Neural cell (in vitro differentiated cells): ENCODE data around the gene BIN2. TPM values are rescaled to one million over a fixed set of nuclear protein-coding genes. Genes with fewer than 3 reads are reported as not detected.

ENCODE experiments used
- H2AFZ ChIP-seq: fragments of 200-600, 300-800 bp; sonication (generic), shearing (Covaris generic); 2 replicates; pipeline ENCODE4 v1.6.0; 2014; ENCODE audit warnings: low read depth, mild to moderate bottlenecking, antibody characterized with exemption, low read length, moderate library complexity
- H3F3A ChIP-seq: fragments of 200-600 bp; shearing (Covaris generic); 2 replicates; pipeline ENCODE4 v1.6.1; 2016; ENCODE audit warnings: mild to moderate bottlenecking, moderate library complexity, mixed read lengths, antibody characterized with exemption, low read length; ENCODE audit not compliant: insufficient read depth, poor library complexity, severe bottlenecking
- H3K27ac ChIP-seq: fragments of 200-600, 300-800 bp; sonication (generic), shearing (Covaris generic); 2 replicates; pipeline ENCODE4 v1.5.1; 2014; ENCODE audit warnings: mild to moderate bottlenecking, low read length, moderate library complexity
- H3K27me3 ChIP-seq: fragments of 300-800, 200-600 bp; sonication (generic), shearing (Covaris generic); 2 replicates; pipeline ENCODE4 v1.6.0; 2014; ENCODE audit warnings: mild to moderate bottlenecking, low read depth, low read length, moderate library complexity; ENCODE audit not compliant: insufficient read depth
- H3K36me3 ChIP-seq: fragments of 300-800, 200-600 bp; sonication (generic), shearing (Covaris generic); 2 replicates; pipeline ENCODE4 v1.5.1; 2014; ENCODE audit warnings: mild to moderate bottlenecking, antibody characterized with exemption, low read length, moderate library complexity; ENCODE audit not compliant: insufficient read depth
- H3K4me2 ChIP-seq: fragments of 300-800, 200-600 bp; sonication (generic), shearing (Covaris generic); 2 replicates; pipeline ENCODE4 v1.6.0; 2014; ENCODE audit warnings: mild to moderate bottlenecking, low read length
- H3K4me3 ChIP-seq: fragments of 300-800, 200-600 bp; sonication (generic), shearing (Covaris generic); 2 replicates; pipeline ENCODE4 v1.5.1; 2014; ENCODE audit warnings: mild to moderate bottlenecking, low read length, moderate library complexity
- H3K79me2 ChIP-seq: fragments of 200-600 bp; shearing (Covaris generic); replicated peaks from 2 replicates; pipeline ENCODE4 v1.6.0; 2014; ENCODE audit warnings: mild to moderate bottlenecking, low read length, moderate library complexity; ENCODE audit not compliant: insufficient read depth
- H3K9ac ChIP-seq: fragments of 300-800, 200-600 bp; sonication (generic), shearing (Covaris generic); 2 replicates; pipeline ENCODE4 v1.6.1; 2016; ENCODE audit warnings: mild to moderate bottlenecking, low read length, mixed read lengths
- H3K9me2 ChIP-seq: fragments of 200-600 bp; shearing (Covaris generic); 2 replicates; pipeline ENCODE4 v1.6.1; 2016; ENCODE audit warnings: mild to moderate bottlenecking, low read length, mixed read lengths; ENCODE audit not compliant: insufficient read depth
- H3K9me3 ChIP-seq: fragments of 200-600, 300-800 bp; sonication (generic), shearing (Covaris generic); 2 replicates; pipeline ENCODE4 v1.6.1; 2016; ENCODE audit warnings: mild to moderate bottlenecking, mixed run types, low read length, moderate library complexity, mixed read lengths
- H4K20me1 ChIP-seq: fragments of 200-600 bp; shearing (Covaris generic); 2 replicates; pipeline ENCODE4 v1.6.1; 2016; ENCODE audit warnings: mild to moderate bottlenecking, mixed run types; ENCODE audit not compliant: insufficient read depth
- CTCF ChIP-seq: fragments of 450-650 bp; IDR thresholded peaks from 2 replicates; pipeline ENCODE4 v1.5.1; 2014; ENCODE audit warnings: antibody characterized with exemption, mild to moderate bottlenecking, moderate library complexity; ENCODE audit not compliant: poor library complexity, severe bottlenecking
- EP300 ChIP-seq: fragments of 450-650 bp; conservative IDR thresholded peaks from 2 replicates; pipeline ENCODE4 v1.6.1; 2014; ENCODE audit warnings: antibody characterized with exemption, mild to moderate bottlenecking, moderate library complexity; ENCODE audit not compliant: poor library complexity, severe bottlenecking
- EZH2 ChIP-seq: fragments of 200-600, 300-800 bp; shearing (Covaris generic), sonication (generic); IDR thresholded peaks from 2 replicates; pipeline ENCODE4 v1.6.1; 2014; ENCODE audit warnings: antibody characterized with exemption, low read length, borderline replicate concordance, mild to moderate bottlenecking; ENCODE audit not compliant: insufficient read depth, poor library complexity, severe bottlenecking
- MXI1 ChIP-seq: fragments of 450-650 bp; conservative IDR thresholded peaks from 2 replicates; pipeline ENCODE4 v1.6.1; 2014; ENCODE audit warnings: antibody characterized with exemption, mild to moderate bottlenecking; ENCODE audit not compliant: poor library complexity, severe bottlenecking
- POLR2AphosphoS5 ChIP-seq: IDR thresholded peaks from 2 replicates; pipeline ENCODE4 v1.6.1; 2012
- RAD21 ChIP-seq: fragments of 450-650 bp; conservative IDR thresholded peaks from 2 replicates; pipeline ENCODE4 v1.6.1; 2014; ENCODE audit warnings: antibody characterized with exemption, mild to moderate bottlenecking, moderate library complexity
- REST ChIP-seq: IDR thresholded peaks from 2 replicates; pipeline ENCODE4 v1.6.1; 2012; ENCODE audit warnings: borderline replicate concordance
- SMC3 ChIP-seq: fragments of 450-650 bp; conservative IDR thresholded peaks from 2 replicates; pipeline ENCODE4 v1.6.1; 2014; ENCODE audit warnings: antibody characterized with exemption, mild to moderate bottlenecking, moderate library complexity; ENCODE audit not compliant: poor library complexity
- TAF1 ChIP-seq: IDR thresholded peaks from 2 replicates; pipeline ENCODE4 v1.6.1; 2012; ENCODE audit warnings: low read depth
- polyA plus RNA-seq: library from polyadenylated mRNA; depleted of rRNA; stranded (reverse); fragments of >200 nt; gene quantifications from 2 replicates; pipeline ENCODE4 v1.2.3, GENCODE V29; 2014

The BIN2 gene
- polyA plus RNA-seq, 1 donor from 2014 or later: not detected

DNA sequence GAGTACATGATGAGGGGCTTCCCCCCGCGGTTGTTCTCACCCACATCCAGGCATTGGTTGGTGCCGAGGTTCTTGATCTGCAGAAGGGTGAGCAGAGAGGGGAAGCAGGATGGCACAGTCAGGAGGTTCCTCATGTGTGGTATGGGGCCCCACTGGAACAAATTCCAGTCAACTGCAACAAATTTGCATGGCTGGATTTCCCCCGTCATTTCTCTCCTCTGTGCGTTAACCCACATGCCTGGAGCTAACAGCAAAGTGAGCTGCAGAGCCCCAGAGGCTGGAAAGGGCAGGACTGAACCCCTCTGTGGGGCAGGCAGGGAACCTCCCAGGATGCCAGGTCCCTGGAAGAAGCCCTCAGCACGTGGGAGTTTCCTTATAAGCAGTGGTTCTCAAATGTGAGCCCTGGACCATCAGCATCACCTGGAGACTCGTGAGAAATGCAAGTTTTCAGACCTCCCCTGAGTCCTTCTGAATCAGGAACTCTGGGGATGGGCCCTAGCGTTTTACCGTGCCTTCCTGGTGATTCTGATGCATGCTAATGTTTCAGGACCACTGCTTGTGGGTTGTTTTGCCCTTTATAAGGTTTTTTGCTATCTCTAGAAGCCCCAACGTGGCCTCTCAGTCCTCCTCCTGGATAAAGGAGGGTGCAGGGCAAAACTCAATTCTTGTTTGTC lies 33.5 kb upstream of the BIN2 start:
- Histone ChIP-seq H3K79me2 (no peaks in the 10 kb centered on the region), H3K9me3 (no peaks in the 10 kb centered on the region), H3K27me3 (no peaks in the 10 kb centered on the region), H3K4me3 (no peak overlapping the region), H3K36me3 (no peaks in the 10 kb centered on the region), H3K4me2 (no peak overlapping the region), H2AFZ (no peak overlapping the region), H3K9ac (no peak overlapping the region), H3F3A (no peaks in the 10 kb centered on the region), H3K9me2 (no peaks in the 10 kb centered on the region), H4K20me1 (no peaks in the 10 kb centered on the region), H3K27ac (no peak overlapping the region)
- TF ChIP-seq TAF1: no peak
- TF ChIP-seq MXI1: no peak
- TF ChIP-seq CTCF: no peak
- TF ChIP-seq POLR2AphosphoS5: no peak
- TF ChIP-seq SMC3: no peak
- TF ChIP-seq RAD21: no peak
- no peak for TF ChIP-seq EZH2
- TF ChIP-seq EP300: no peak
- TF ChIP-seq REST: no peak

GRCh38 chr12:51351913-51352532 lies 28.0 kb upstream of the BIN2 start:
- TF ChIP-seq REST: no peak
- TF ChIP-seq TAF1: no peak
- peak; percentile 56 for TF ChIP-seq RAD21
- no peak for TF ChIP-seq EZH2
- TF ChIP-seq SMC3: peak; percentile 46
- peak; percentile 55 for TF ChIP-seq CTCF
- TF ChIP-seq MXI1: no peak
- Histone ChIP-seq H3K27me3 (no peaks in the 10 kb centered on the region), H3K9ac (no peak overlapping the region), H3K27ac (no peak overlapping the region), H3K4me2 (no peak overlapping the region), H3K36me3 (no peaks in the 10 kb centered on the region), H2AFZ (no peak overlapping the region), H3F3A (no peaks in the 10 kb centered on the region), H3K79me2 (no peaks in the 10 kb centered on the region), H4K20me1 (no peaks in the 10 kb centered on the region), H3K9me3 (no peaks in the 10 kb centered on the region), H3K9me2 (no peaks in the 10 kb centered on the region), H3K4me3 (no peak overlapping the region)
